NCI-H1417 treated with DMSO at 0.1 percent for 48 hours (cell line): ENCODE measurements around the gene MRPL54.

Source experiments
- DNase-seq: peaks from one replicate; lab custom pipeline; 2025; lab: John Stamatoyannopoulos, UW

MRPL54 gene

GRCh38 chr19:3762501-3763459 lies at the start of gene MRPL54:
Gene MRPL54 (plus strand): TSS chr19:3762682. CDS start chr19:3762701, 19 bp downstream.
- DNase-seq: peak; percentile 97

DNA sequence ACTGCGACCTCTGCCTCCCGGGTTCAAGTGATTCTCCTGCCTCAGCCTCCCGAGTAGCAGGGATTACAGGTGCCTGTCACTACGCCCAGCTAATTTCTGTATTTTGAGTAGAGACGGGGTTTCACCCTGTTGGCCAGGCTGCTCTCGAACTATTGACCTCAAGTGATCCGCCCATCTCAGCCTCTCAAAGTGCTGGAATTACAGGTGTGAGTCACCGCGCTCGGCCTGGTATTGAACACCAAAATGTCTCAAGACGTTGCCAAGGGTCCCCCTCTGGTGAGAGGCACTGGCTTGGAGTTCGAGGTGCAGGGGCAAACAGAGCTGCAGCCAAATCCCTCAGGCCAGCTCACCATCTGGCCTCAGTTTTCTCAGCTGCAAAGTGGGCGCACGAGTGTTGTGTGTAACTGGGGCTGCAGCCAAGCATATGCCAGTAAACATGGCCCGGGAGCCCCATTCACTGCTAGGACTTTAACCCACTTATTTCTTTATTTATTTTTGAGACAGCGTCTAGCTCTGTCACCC lies 46.3 kb upstream of the MRPL54 start:
- no peak for DNase-seq

GRCh38 chr19:3719868-3720267 lies 42.6 kb upstream of the MRPL54 start:
- no peak for DNase-seq

GRCh38 chr19:3720349-3720917 lies 42.0 kb upstream of the MRPL54 start:
- DNase-seq: no peak

GRCh38 chr19:3721131-3721886 lies 41.2 kb upstream of the MRPL54 start:
- peak; percentile 83 for DNase-seq

DNA sequence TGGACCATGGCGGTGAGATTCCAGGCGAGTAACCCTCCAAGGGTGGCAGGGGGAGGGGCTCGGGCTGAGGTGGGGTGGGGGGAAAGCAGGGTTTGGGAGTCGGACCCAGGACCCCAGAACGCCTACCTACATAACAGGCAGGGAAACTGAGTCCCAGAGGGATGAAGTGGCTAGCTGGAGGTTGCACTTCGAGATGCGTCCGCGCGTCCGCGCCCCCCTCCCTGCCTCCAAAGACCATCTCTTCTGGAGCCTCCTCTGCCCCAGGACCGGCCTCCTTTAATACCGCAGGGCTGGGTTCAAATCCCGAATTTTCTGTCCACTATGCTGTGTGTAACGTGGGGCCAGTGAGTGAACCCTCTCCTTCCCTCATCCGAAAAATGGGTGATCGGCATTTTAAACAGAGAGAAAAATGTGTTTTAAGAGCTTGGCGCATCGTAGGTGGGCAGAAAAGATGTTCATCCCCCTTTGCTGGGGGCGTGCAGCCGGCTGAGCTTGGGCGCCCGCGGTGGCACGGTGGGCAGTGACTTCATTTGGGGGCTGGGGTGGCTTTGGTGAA lies 40.5 kb upstream of the MRPL54 start:
- DNase-seq: no peak

DNA sequence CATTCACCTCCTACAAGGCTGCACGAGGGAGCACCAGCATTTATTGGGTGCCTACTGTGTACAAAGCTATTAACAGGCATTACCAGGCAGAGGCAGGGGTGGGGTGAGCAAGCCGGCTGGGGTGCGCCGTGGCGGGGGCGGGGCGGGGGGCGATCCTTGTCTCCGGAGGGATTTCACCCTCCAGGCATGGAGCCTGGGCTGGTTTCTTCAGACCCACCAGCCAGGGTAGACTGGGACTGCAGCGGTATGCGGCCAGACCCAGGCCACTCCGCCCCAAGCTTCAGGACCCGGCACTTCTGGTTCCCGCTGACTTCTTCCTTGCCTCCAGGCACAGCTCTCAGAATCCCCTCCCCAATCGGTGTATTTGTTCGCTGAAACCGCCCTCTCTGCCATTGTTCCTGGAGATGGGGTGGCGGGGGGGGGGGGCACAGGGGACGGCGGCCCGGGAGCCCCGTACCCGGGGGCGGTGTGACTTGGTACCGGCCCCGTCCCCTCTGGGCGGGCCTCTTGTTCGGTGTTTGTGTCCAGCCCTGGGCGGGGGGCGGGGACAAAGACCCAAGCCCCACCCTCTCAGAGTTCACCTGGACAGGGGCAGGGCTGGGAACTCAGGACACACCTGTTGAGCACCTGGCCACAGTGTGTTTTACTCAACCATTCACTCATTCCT lies 39.9 kb upstream of the MRPL54 start:
- no peak for DNase-seq

- no peak for DNase-seq
These were observed 39.4 kb upstream of the MRPL54 start for GRCh38 chr19:3723110-3723488.

DNA sequence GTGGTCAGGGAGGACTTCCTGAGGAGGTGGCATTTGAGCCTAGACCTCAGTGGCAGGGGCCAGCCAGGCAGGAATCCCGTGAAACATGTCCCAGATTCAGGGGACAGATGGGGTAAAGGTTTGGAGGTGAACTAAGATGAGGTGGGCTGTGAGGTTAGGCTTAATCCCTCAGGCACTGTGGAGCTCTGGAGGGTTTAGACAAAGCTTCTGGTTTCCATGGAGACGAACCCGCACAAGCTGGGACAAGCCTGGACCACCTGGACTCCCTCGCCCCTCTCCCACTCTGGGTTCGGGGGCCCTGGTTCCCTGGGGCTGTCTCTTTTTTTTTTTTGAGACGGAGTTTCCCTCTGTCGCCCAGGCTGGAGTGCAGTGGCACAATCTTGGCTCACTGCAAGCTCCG lies 38.6 kb upstream of the MRPL54 start:
- no peak for DNase-seq

DNA sequence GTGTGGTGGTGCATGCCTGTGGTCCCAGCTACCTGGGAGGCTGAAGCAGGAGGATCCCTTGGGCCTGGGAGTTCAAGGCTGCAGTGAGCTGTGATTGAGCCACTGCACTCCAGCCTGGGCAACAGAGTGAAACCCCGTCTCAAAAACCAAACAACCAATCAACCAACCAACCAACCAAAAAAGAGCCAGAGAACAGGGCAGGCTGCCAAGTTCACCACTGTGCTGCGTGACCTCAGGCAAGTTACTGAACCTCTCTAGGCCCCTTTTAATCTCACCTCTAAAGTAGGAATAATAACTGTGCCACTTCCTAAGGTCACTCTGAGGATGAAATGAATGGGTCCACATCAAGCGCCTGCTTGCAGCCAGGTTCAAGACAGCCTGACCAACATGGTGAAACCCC lies 37.4 kb upstream of the MRPL54 start:
- DNase-seq: no peak

GRCh38 chr19:3725640-3726310 lies 36.7 kb upstream of the MRPL54 start:
- DNase-seq: peak; percentile 55

GRCh38 chr19:3730457-3730958 lies 32.0 kb upstream of the MRPL54 start:
- no peak for DNase-seq

GRCh38 chr19:3732108-3732507 lies 30.4 kb upstream of the MRPL54 start:
- no peak for DNase-seq

GRCh38 chr19:3733549-3734309 lies 28.8 kb upstream of the MRPL54 start:
- no peak for DNase-seq

DNA sequence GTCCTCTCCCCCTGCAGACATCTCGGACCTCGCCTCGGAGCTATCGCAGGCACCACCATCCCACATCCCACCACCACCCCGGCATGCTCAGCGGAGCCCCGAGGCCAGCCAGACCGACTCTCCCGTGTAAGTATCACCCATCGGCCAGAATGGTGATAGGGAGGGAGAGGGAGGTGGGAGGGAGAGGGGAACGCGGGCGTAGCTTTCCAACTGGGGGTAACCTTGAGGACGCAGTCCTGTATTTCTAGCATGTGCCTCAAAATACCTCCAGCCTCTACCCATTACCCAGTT lies 28.2 kb upstream of the MRPL54 start:
- DNase-seq: no peak

DNA sequence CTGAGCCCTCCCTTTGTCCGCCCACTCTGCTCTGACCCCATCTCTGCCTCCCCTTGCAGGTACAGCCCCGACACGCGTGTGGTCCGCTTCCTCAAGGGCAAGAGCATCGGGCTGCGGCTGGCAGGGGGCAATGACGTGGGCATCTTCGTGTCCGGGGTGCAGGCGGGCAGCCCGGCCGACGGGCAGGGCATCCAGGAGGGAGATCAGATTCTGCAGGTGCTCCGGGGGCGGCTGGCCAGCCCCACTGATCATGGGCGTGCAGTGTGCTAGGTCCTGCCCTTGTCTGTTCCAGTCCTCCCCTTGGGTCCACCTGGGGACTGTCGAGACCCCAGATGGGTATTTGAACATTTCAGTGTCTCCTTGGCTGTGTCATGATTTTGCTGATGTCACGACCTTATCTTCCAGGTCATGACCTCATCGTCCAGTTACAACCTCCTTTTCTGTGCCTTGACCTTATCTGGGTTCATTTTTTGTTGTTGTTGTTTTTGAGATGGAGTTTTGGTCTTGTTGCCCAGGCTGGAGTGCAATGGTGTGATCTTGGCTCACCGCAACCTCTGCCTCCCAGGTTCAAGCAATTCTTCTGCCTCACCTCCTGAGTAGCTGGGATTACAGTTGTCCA lies 26.3 kb upstream of the MRPL54 start:
- no peak for DNase-seq

DNA sequence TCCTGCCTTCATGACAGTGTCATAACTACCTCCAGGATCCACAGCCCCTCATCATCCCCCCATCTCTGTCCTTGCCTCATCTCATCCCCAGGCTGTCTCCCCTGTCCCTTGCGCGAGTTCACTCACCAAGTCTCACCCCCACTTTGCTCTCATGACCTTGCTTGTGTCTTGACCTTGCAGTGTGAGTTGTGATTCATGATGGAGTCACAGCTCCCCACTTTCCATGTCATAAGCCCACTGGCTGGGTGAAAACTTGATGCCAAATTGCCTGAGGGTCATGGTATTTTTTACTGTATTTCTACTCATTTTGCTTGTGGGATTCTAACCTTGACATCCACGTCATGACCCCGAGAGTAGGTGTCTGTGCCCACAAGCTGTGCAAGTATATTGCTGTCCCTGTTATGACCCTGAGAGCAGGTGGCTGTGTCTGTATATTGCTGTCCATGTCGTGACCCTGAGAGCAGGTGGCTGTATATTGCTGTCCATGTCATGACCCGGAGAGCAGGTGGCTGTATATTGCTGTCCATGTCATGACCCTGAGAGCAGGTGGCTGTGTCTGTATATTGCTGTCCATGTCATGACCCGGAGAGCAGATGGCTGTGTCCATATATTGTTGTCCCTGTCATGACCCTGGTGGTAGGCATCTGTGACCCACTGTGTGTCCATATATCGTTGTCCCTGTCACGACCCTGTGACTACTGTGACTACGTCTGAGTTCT lies 24.8 kb upstream of the MRPL54 start:
- DNase-seq: no peak

- no peak for DNase-seq
These were observed 23.8 kb upstream of the MRPL54 start for GRCh38 chr19:3738477-3739220.
